Chondrocyte (in vitro differentiated cells): Measurements from ENCODE around the gene TULP1. TPM values are rescaled to one million over a fixed set of nuclear protein-coding genes. Genes with fewer than 3 reads are reported as not detected.
"Not testable (repeated sequence)": the region's sequence is repeated elsewhere in the genome, so short reads cannot be mapped to it uniquely, and the experiment has no call there.

Experiments used
- DNase-seq: peaks from one replicate; pipeline ENCODE4 v3.0.0; 2021; ENCODE audit warnings: mixed read lengths, low spot score
- H3K27ac Mint-ChIP-seq: one replicate; pipeline ENCODE4 v1.8.0; 2021; ENCODE audit warnings: mild to moderate bottlenecking, moderate library complexity, mixed read lengths; ENCODE audit not compliant: unreplicated experiment
- H3K27me3 Mint-ChIP-seq: 2 replicates; pipeline ENCODE4 v1.8.0; 2021; ENCODE audit warnings: low read depth, mixed read lengths
- H3K36me3 Mint-ChIP-seq: 2 replicates; pipeline ENCODE4 v1.8.0; 2021; ENCODE audit warnings: low read depth, mixed read lengths
- H3K4me1 Mint-ChIP-seq: 2 replicates; pipeline ENCODE4 v1.8.0; 2021; ENCODE audit warnings: low read depth, mild to moderate bottlenecking, mixed read lengths
- H3K4me3 Mint-ChIP-seq: one replicate; pipeline ENCODE4 v1.8.0; 2021; ENCODE audit warnings: mild to moderate bottlenecking, moderate library complexity, mixed read lengths; ENCODE audit not compliant: unreplicated experiment
- H3K9me3 Mint-ChIP-seq: 2 replicates; pipeline ENCODE4 v1.8.0; 2021; ENCODE audit warnings: low read depth, mixed read lengths
- total RNA-seq: library from RNA; stranded (reverse); gene quantifications from 3 replicates; pipeline ENCODE4 v1.2.1, GENCODE V29; 2021
- TF ChIP-seq, protein P1 (sequence below): fragments of 200-600 bp; sonication (generic); IDR thresholded peaks from 2 replicates; pipeline ENCODE4 v1.5.0; 2021; ENCODE audit warnings: antibody characterized with exemption, mild to moderate bottlenecking, moderate library complexity

Gene TULP1
- total RNA-seq, 1 donor from 2014 or later = not detected

DNA sequence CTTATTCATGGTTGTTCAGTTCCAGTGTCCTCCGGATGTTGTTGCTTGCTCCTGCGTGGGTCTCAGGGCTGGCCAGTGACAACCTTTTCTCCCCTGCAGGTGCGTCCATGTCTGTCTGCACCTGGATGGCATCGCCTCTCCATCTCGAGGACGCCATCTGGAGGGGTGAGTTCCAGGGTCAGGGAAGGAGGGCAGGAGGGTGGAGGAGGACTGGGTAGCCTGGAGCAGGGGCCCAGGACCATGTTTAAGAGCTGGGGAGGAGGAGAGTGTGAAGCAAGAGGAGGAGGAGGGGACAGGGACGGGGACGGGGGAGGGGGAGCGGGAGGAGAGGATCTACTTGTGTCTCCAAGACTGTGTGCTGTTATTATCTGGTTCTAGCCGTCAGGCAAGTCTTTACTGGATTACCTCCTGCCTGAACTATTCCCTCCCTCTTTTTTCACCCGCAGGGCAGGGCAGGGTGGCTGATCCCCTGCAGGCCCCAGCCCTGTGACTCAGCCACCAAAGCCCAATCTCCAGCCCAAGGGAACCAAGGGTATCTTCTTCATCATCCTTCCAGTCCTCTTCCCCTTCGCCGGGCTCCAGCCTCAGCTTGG, 32.2 kb upstream of the TULP1 start:
- Mint-ChIP-seq H3K4me1 (no peaks in the 10 kb centered on the region), H3K36me3 (peaks cover under 1% of the 10 kb centered on the region), H3K27ac (no peak overlapping the region), H3K4me3 (no peak overlapping the region), H3K9me3 (peaks cover 10% of the 10 kb centered on the region), H3K27me3 (peaks cover 6% of the 10 kb centered on the region)
- DNase-seq = no peak
- TF ChIP-seq, protein P1, sequence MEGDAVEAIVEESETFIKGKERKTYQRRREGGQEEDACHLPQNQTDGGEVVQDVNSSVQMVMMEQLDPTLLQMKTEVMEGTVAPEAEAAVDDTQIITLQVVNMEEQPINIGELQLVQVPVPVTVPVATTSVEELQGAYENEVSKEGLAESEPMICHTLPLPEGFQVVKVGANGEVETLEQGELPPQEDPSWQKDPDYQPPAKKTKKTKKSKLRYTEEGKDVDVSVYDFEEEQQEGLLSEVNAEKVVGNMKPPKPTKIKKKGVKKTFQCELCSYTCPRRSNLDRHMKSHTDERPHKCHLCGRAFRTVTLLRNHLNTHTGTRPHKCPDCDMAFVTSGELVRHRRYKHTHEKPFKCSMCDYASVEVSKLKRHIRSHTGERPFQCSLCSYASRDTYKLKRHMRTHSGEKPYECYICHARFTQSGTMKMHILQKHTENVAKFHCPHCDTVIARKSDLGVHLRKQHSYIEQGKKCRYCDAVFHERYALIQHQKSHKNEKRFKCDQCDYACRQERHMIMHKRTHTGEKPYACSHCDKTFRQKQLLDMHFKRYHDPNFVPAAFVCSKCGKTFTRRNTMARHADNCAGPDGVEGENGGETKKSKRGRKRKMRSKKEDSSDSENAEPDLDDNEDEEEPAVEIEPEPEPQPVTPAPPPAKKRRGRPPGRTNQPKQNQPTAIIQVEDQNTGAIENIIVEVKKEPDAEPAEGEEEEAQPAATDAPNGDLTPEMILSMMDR = no peak

DNA sequence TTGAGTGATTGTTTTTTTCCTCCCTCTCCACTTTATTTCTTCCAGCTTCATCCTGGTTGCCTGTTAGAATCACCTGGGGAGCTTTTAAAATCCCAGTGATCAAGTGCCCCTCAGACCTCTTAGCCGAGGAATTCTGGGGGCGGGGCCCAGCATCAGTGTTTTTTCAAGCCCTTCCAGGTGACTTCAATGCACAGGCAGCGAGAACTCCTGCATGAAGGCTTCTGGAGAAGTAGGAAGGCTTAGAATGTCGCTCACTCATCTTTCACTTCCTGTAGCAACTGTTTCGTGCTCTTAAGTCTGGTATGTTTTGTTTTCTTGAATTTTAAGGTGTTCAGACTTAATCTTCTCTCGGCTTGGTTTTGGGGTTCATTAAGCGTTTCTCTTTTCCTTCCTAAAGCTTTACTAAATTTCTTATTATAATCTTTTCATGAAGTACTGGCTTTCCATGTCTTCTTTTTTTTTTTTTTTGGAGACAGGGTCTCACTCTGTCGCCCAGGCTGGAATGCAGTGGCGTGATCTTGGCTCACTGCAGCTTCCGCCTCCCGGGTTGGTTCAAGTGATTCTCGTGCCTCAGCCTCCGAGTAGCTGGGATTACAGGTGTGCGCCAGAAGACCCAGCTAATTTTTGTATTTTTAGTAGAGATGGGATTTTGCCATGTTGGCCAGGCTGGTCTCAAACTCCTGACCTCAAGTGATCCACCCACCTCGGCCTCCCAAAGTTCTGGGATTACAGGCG, 30.9 kb upstream of the TULP1 start:
- no peak for DNase-seq
- Mint-ChIP-seq H3K27ac (no peak overlapping the region), H3K36me3 (no peaks in the 10 kb centered on the region)

DNA sequence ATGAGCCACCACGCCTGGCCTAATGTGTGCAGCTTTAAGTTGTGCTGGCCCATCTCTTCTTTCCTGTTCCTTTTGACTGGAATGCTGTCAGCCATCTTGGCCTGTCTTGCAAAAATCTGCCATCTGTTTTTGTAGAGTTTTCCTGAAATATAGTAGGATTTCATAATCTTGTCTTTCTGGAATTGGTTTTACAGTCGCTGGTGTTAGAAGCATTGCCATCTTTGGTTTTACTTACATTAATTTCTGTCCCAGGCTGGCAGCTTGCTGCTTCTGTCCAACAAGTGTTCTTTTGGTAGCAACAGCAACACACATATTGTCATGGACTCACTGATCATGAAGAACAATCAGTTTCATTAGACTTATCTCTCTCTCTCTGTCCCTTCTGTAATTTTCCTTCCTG, 29.1 kb upstream of the TULP1 start:
- no peak for DNase-seq
- TF ChIP-seq, protein P1 = no peak
- no peak overlapping the region for H3K4me3 Mint-ChIP-seq
- no peaks in the 10 kb centered on the region for H3K27me3 Mint-ChIP-seq
- H3K9me3 Mint-ChIP-seq = peaks cover 7% of the 10 kb centered on the region
- no peaks in the 10 kb centered on the region for H3K36me3 Mint-ChIP-seq
- no peaks in the 10 kb centered on the region for H3K4me1 Mint-ChIP-seq
- H3K27ac Mint-ChIP-seq = no peak overlapping the region

More for the DNA sequence above, 30.9 kb upstream of the TULP1 start:
- H3K4me1 Mint-ChIP-seq = no peaks in the 10 kb centered on the region
- H3K27me3 Mint-ChIP-seq = peaks cover 6% of the 10 kb centered on the region
- H3K4me3 Mint-ChIP-seq = no peak overlapping the region
- peaks cover 7% of the 10 kb centered on the region for H3K9me3 Mint-ChIP-seq
- TF ChIP-seq, protein P1 = no peak

DNA sequence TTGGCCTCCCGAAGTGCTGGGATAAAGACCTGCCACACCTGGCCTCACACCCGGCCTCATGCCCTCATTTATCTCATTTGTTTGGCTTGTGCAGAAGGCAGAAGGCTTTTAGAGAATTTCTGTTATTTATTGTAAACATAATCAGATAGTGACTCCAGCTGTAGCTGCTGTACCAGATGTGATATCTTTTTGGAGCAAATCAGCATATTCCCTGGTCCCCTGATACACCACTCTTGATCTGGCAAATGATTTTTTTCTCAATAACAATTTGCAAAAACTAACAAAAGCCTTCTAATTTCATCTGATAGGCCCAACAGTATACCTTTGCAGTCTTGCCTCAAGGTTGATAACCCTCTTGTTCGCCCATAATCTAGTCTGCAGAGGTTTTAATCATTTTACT, 26.5 kb upstream of the TULP1 start:
- TF ChIP-seq, protein P1 = no peak
- Mint-ChIP-seq H3K27ac (no peak overlapping the region), H3K4me3 (no peak overlapping the region), H3K27me3 (peaks cover 3% of the 10 kb centered on the region), H3K9me3 (peaks cover 7% of the 10 kb centered on the region), H3K4me1 (peaks cover 6% of the 10 kb centered on the region), H3K36me3 (no peaks in the 10 kb centered on the region)
- DNase-seq = no peak

DNA sequence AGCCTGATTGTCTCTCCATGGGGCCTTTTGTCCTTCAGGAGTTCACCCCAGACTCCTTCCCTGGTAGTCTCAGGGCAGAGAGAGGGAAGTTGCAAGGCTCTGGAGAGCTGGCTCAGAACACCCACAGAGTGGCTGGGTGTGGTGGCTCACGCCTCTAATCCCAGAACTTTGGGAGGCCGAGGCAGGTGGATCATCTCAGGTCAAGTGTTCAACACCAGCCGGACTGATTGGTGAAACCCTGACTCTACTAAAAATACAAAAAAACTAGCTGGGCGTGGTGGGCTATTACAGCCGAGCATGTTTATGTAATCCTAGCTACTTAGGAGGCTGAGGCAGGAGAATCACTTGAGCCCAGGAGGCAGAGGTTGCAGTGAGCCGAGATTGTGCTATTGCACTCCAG, 23.2 kb upstream of the TULP1 start:
- not testable (repeated sequence) for DNase-seq, H3K4me3 Mint-ChIP-seq, H3K27me3 Mint-ChIP-seq, H3K36me3 Mint-ChIP-seq, H3K4me1 Mint-ChIP-seq, H3K9me3 Mint-ChIP-seq, H3K27ac Mint-ChIP-seq
